Measurements from ENCODE around the gene VPS37D.

- no peak for TF ChIP-seq YY1 (IDR thresholded peaks at IDR 0.05; ENCODE audit: insufficient read depth, insufficient read length)
- no peak for TF ChIP-seq SUZ12 (IDR thresholded peaks at IDR 0.05; ENCODE audit: extremely low read depth, insufficient read depth, insufficient read length)
- no peak for TF ChIP-seq ZNF274 (IDR thresholded peaks at IDR 0.05; ENCODE audit: low read depth, low read length)
Measured at GRCh38 chr7:73618538-73618937, 49.1 kb upstream of the VPS37D start.

Measured in NT2/D1 (cell line).